ENCODE data around the gene TTC7B.

DNA sequence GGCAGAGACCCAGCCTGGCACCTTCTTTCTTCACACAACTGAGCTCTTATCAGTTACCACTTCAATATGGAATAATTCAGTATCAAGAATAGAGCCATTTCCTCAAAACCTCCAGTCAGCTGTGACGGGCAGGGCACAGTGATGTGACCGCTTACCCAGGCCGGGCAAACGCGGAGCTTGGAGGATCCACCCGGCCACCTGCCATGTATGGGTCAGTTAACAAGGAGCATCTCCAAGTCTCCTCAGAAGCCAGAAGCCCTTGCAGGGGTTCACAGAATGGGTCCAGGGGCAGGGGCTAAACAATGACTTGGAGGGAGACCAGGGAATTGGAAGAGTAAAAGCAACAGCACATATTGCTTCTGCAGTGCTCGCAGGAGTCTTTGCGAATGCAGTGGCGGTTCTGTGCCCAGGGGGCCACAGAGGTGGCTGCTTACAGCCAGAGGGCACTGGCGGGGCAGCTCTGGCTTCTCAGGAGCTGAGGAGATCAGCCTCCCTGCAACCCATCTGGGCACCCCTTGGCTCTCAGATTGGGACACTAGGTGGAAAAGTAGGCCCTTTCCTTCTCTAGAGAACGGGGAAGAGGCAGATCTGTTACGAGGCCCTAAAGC, 257.1 kb downstream of the TTC7B start:
- TF ChIP-seq REST (IDR thresholded peaks at IDR 0.05; ENCODE audit: borderline replicate concordance) = no peak
- TF ChIP-seq, protein P1, sequence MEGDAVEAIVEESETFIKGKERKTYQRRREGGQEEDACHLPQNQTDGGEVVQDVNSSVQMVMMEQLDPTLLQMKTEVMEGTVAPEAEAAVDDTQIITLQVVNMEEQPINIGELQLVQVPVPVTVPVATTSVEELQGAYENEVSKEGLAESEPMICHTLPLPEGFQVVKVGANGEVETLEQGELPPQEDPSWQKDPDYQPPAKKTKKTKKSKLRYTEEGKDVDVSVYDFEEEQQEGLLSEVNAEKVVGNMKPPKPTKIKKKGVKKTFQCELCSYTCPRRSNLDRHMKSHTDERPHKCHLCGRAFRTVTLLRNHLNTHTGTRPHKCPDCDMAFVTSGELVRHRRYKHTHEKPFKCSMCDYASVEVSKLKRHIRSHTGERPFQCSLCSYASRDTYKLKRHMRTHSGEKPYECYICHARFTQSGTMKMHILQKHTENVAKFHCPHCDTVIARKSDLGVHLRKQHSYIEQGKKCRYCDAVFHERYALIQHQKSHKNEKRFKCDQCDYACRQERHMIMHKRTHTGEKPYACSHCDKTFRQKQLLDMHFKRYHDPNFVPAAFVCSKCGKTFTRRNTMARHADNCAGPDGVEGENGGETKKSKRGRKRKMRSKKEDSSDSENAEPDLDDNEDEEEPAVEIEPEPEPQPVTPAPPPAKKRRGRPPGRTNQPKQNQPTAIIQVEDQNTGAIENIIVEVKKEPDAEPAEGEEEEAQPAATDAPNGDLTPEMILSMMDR (IDR thresholded peaks at IDR 0.05; ENCODE audit: poor library complexity, severe bottlenecking) = no peak
- no peak for TF ChIP-seq EZH2 (IDR thresholded peaks at IDR 0.05; ENCODE audit: borderline replicate concordance, insufficient read depth, low read length, poor library complexity, severe bottlenecking)
